ENCODE results near the gene FAM161B.
A peak's percentile ranks its signal among the peaks of the same experiment; 100 is the strongest.
"Not testable (repeated sequence)": the region's sequence is repeated elsewhere in the genome, so short reads cannot be mapped to it uniquely, and the experiment has no call there.

FAM161B gene

GRCh38 chr14:73935666-73936065, 14.2 kb downstream of the FAM161B start:
- no peak for TF ChIP-seq ZNF2 (tag by site-specific recombination; IDR thresholded peaks at IDR 0.05)
- no peak for TF ChIP-seq ZNF26 (tag by site-specific recombination; IDR thresholded peaks at IDR 0.05)
- TF ChIP-seq ZNF660 (tag by site-specific recombination; IDR thresholded peaks at IDR 0.05), result no peak
- no peak for TF ChIP-seq OSR2 (tag by site-specific recombination; IDR thresholded peaks at IDR 0.05)
- no peak for TF ChIP-seq ZNF792 (tag by site-specific recombination; IDR thresholded peaks at IDR 0.05)
- POLR2A ChIA-PET, result interaction anchor here (0.6 kb wide), 1 partner anchor 74 kb away, joined by 6 read pairs; no protein-coding TSS in a partner anchor
- Histone ChIP-seq H3K4me1 (ENCODE audit: control insufficient read depth, insufficient read depth, low read length) (no peaks in the 10 kb centered on the region), H3K4me3 (ENCODE audit: low read depth, low read length) (no peak overlapping the region), H3K9me3 (ENCODE audit: control insufficient read depth, insufficient read depth, low read depth, low read length) (no peaks in the 10 kb centered on the region), H3K36me3 (ENCODE audit: control insufficient read depth in 2 of 2, insufficient read depth in 1 of 2, low read length in 2 of 2) (peaks cover 22 to 67% of the 10 kb centered on the region in 2 experiments), H3K27ac (ENCODE audit: extremely low read depth, low read depth, low read length) (no peak overlapping the region)
- CTCF ChIA-PET, result interaction anchor here (0.6 to 1.0 kb wide), 6 partner anchors 16 to 336 kb away, joined by 3 to 4 read pairs (median 3); no protein-coding TSS in a partner anchor

GRCh38 chr14:73924337-73924736, 25.6 kb downstream of the FAM161B start:
- Histone ChIP-seq H3K36me3 (ENCODE audit: control insufficient read depth in 2 of 2, insufficient read depth in 1 of 2, low read length in 2 of 2) (peaks cover 78 to 97% of the 10 kb centered on the region in 2 experiments), H3K4me1 (ENCODE audit: control insufficient read depth, insufficient read depth, low read length) (no peaks in the 10 kb centered on the region), H3K27ac (ENCODE audit: extremely low read depth, low read depth, low read length) (no peak overlapping the region), H3K9me3 (ENCODE audit: control insufficient read depth, insufficient read depth, low read depth, low read length) (no peaks in the 10 kb centered on the region), H3K4me3 (ENCODE audit: low read depth, low read length) (no peak overlapping the region)
- TF ChIP-seq SP2 (tag by site-specific recombination; IDR thresholded peaks at IDR 0.05) (no peak), ZNF362 (tag by site-specific recombination; IDR thresholded peaks at IDR 0.05) (no peak), ZNF645 (tag by site-specific recombination; IDR thresholded peaks at IDR 0.05) (no peak), ZNF23 (tag by site-specific recombination; IDR thresholded peaks at IDR 0.05; ENCODE audit: borderline replicate concordance) (no peak), ZNF133 (tag by site-specific recombination; IDR thresholded peaks at IDR 0.05) (no peak), ZNF560 (tag by site-specific recombination; IDR thresholded peaks at IDR 0.05; ENCODE audit: borderline replicate concordance) (no peak)
- POLR2A ChIA-PET, result no interaction called here
- CTCF ChIA-PET, result no interaction called here

GRCh38 chr14:73919457-73919856, 30.4 kb downstream of the FAM161B start:
- peaks cover 72 to 83% of the 10 kb centered on the region in 2 experiments for H3K36me3 ChIP-seq (ENCODE audit: control insufficient read depth in 2 of 2, insufficient read depth in 1 of 2, low read length in 2 of 2)
- POLR2A ChIA-PET; H3K4me3 ChIP-seq (ENCODE audit: low read depth, low read length); H3K27ac ChIP-seq (ENCODE audit: extremely low read depth, low read depth, low read length); H3K9me3 ChIP-seq (ENCODE audit: control insufficient read depth, insufficient read depth, low read depth, low read length); CTCF ChIA-PET; H3K4me1 ChIP-seq (ENCODE audit: control insufficient read depth, insufficient read depth, low read length): not testable (repeated sequence)
- peak; percentile 98 for TF ChIP-seq ZNF146 (tag by site-specific recombination; IDR thresholded peaks at IDR 0.05)

GRCh38 chr14:73916324-73916723, 33.6 kb downstream of the FAM161B start:
- Histone ChIP-seq H3K36me3 (ENCODE audit: control insufficient read depth in 2 of 2, insufficient read depth in 1 of 2, low read length in 2 of 2) (peaks cover 63 to 83% of the 10 kb centered on the region in 2 experiments), H3K27ac (ENCODE audit: extremely low read depth, low read depth, low read length) (no peak overlapping the region), H3K4me1 (ENCODE audit: control insufficient read depth, insufficient read depth, low read length) (no peaks in the 10 kb centered on the region), H3K9me3 (ENCODE audit: control insufficient read depth, insufficient read depth, low read depth, low read length) (no peaks in the 10 kb centered on the region), H3K4me3 (ENCODE audit: low read depth, low read length) (no peak overlapping the region)
- POLR2A ChIA-PET, result no interaction called here
- CTCF ChIA-PET, result no interaction called here
- no peak for TF ChIP-seq ZNF366 (tag by site-specific recombination; conservative IDR thresholded peaks at IDR 0.05)
- no peak for TF ChIP-seq FEZF1 (tag by site-specific recombination; IDR thresholded peaks at IDR 0.05)
- TF ChIP-seq ZFP37 (tag by site-specific recombination; IDR thresholded peaks at IDR 0.05), result no peak
- no peak for TF ChIP-seq ZBTB17 (tag by site-specific recombination; IDR thresholded peaks at IDR 0.05)
- no peak for TF ChIP-seq KLF16 (tag by site-specific recombination; IDR thresholded peaks at IDR 0.05)
- TF ChIP-seq PRDM4 (tag by site-specific recombination; IDR thresholded peaks at IDR 0.05), result no peak
- TF ChIP-seq KLF17 (tag by site-specific recombination; IDR thresholded peaks at IDR 0.05), result no peak
- no peak for TF ChIP-seq ZNF280C (tag by site-specific recombination; IDR thresholded peaks at IDR 0.05)
